ENCODE data around the gene EDNRA.

Gene EDNRA

GRCh38 chr4:147510962-147511668 is 30.2 kb downstream of the EDNRA start:
- H3F3A ChIP-seq (ENCODE audit: control insufficient read depth, insufficient read depth), result no peaks in the 10 kb centered on the region
- no peak overlapping the region for H3K4me2 ChIP-seq (ENCODE audit: low read length)
- no peaks in the 10 kb centered on the region for H3K36me3 ChIP-seq (ENCODE audit: control insufficient read depth, low read length)
- H4K20me1 ChIP-seq (ENCODE audit: control insufficient read depth, insufficient read depth, low read depth, low read length), result no peaks in the 10 kb centered on the region
- H3K4me3 ChIP-seq (ENCODE audit: low read length), result no peak overlapping the region
- H3K27ac ChIP-seq (ENCODE audit: low read depth, low read length), result no peak overlapping the region
- TF ChIP-seq EZH2phosphoT487 (IDR thresholded peaks at IDR 0.05; ENCODE audit: borderline replicate concordance, low read length), result no peak
- TF ChIP-seq CTCF (IDR thresholded peaks at IDR 0.05; ENCODE audit: low read depth, low read length, poor library complexity, severe bottlenecking), result no peak
- H3K9me2 ChIP-seq (replicated peaks; ENCODE audit: control insufficient read depth, low read length), result no peaks in the 10 kb centered on the region
- no peaks in the 10 kb centered on the region for H3K79me2 ChIP-seq (ENCODE audit: control insufficient read depth, low read length)
- no peaks in the 10 kb centered on the region for H3K4me1 ChIP-seq (ENCODE audit: control insufficient read depth, low read length)
- no peaks in the 10 kb centered on the region for H3K9me3 ChIP-seq (ENCODE audit: control insufficient read depth, insufficient read depth, low read length)
- H3K27me3 ChIP-seq (ENCODE audit: control insufficient read depth, low read length), result no peaks in the 10 kb centered on the region

- H3K4me2 ChIP-seq (ENCODE audit: low read length), result no peak overlapping the region
- H3K4me3 ChIP-seq (ENCODE audit: low read length), result no peak overlapping the region
- H3K9me2 ChIP-seq (replicated peaks; ENCODE audit: control insufficient read depth, low read length), result no peaks in the 10 kb centered on the region
- no peaks in the 10 kb centered on the region for H4K20me1 ChIP-seq (ENCODE audit: control insufficient read depth, insufficient read depth, low read depth, low read length)
- TF ChIP-seq CTCF (IDR thresholded peaks at IDR 0.05; ENCODE audit: low read depth, low read length, poor library complexity, severe bottlenecking), result no peak
- TF ChIP-seq EZH2phosphoT487 (IDR thresholded peaks at IDR 0.05; ENCODE audit: borderline replicate concordance, low read length), result no peak
- no peaks in the 10 kb centered on the region for H3K36me3 ChIP-seq (ENCODE audit: control insufficient read depth, low read length)
- no peaks in the 10 kb centered on the region for H3K4me1 ChIP-seq (ENCODE audit: control insufficient read depth, low read length)
- no peak overlapping the region for H3K27ac ChIP-seq (ENCODE audit: low read depth, low read length)
- H3K9me3 ChIP-seq (ENCODE audit: control insufficient read depth, insufficient read depth, low read length), result no peaks in the 10 kb centered on the region
- H3F3A ChIP-seq (ENCODE audit: control insufficient read depth, insufficient read depth), result no peaks in the 10 kb centered on the region
- H3K27me3 ChIP-seq (ENCODE audit: control insufficient read depth, low read length), result no peaks in the 10 kb centered on the region
- H3K79me2 ChIP-seq (ENCODE audit: control insufficient read depth, low read length), result no peaks in the 10 kb centered on the region
Observed at GRCh38 chr4:147513091-147513490, 32.2 kb downstream of the EDNRA start.

- no peaks in the 10 kb centered on the region for H4K20me1 ChIP-seq (ENCODE audit: control insufficient read depth, insufficient read depth, low read depth, low read length)
- no peak for TF ChIP-seq CTCF (IDR thresholded peaks at IDR 0.05; ENCODE audit: low read depth, low read length, poor library complexity, severe bottlenecking)
- no peak for TF ChIP-seq EZH2phosphoT487 (IDR thresholded peaks at IDR 0.05; ENCODE audit: borderline replicate concordance, low read length)
- no peaks in the 10 kb centered on the region for H3F3A ChIP-seq (ENCODE audit: control insufficient read depth, insufficient read depth)
- H3K36me3 ChIP-seq (ENCODE audit: control insufficient read depth, low read length), result no peaks in the 10 kb centered on the region
- H3K27ac ChIP-seq (ENCODE audit: low read depth, low read length), result no peak overlapping the region
- H3K9me2 ChIP-seq (replicated peaks; ENCODE audit: control insufficient read depth, low read length), result no peaks in the 10 kb centered on the region
- H3K27me3 ChIP-seq (ENCODE audit: control insufficient read depth, low read length), result no peaks in the 10 kb centered on the region
- H3K79me2 ChIP-seq (ENCODE audit: control insufficient read depth, low read length), result no peaks in the 10 kb centered on the region
- H3K4me3 ChIP-seq (ENCODE audit: low read length), result no peak overlapping the region
- H3K4me2 ChIP-seq (ENCODE audit: low read length), result no peak overlapping the region
- H3K9me3 ChIP-seq (ENCODE audit: control insufficient read depth, insufficient read depth, low read length), result no peaks in the 10 kb centered on the region
- no peaks in the 10 kb centered on the region for H3K4me1 ChIP-seq (ENCODE audit: control insufficient read depth, low read length)
Observed at GRCh38 chr4:147513952-147514351, 33.1 kb downstream of the EDNRA start.
